ENCODE results near the gene F11. TPM values are rescaled to one million over a fixed set of nuclear protein-coding genes. Genes with fewer than 3 reads are reported as not detected.

Gene F11
- polyA plus RNA-seq, 1 experiment, result not detected

- Histone ChIP-seq H3K4me3 (ENCODE audit: low read depth, low read length) (no peak overlapping the region), H3K36me3 (ENCODE audit: control insufficient read depth, insufficient read depth, low read length) (no peaks in the 10 kb centered on the region), H3K27me3 (ENCODE audit: control insufficient read depth, insufficient read depth, low read length) (no peaks in the 10 kb centered on the region)
- CTCF ChIA-PET, result interaction anchor here (1.5 kb wide), 1 partner anchor 290 kb away, joined by 9 read pairs; no protein-coding TSS in a partner anchor
- peak; percentile 3 for DNase-seq (ENCODE audit: low read depth)
- peak; percentile 59 for TF ChIP-seq CTCF (IDR thresholded peaks at IDR 0.05; ENCODE audit: insufficient read depth, low read depth, low read length)
- POLR2A ChIA-PET, result no interaction called here
These were observed 31.1 kb downstream of the F11 start for GRCh38 chr4:186297013-186297645.

GRCh38 chr4:186298031-186298647, 32.1 kb downstream of the F11 start:
- no peak for TF ChIP-seq CTCF (IDR thresholded peaks at IDR 0.05; ENCODE audit: insufficient read depth, low read depth, low read length)
- CTCF ChIA-PET, result no interaction called here
- POLR2A ChIA-PET, result no interaction called here
- Histone ChIP-seq H3K27me3 (ENCODE audit: control insufficient read depth, insufficient read depth, low read length) (no peaks in the 10 kb centered on the region), H3K4me3 (ENCODE audit: low read depth, low read length) (no peak overlapping the region), H3K36me3 (ENCODE audit: control insufficient read depth, insufficient read depth, low read length) (no peaks in the 10 kb centered on the region)
- no peak for DNase-seq (ENCODE audit: low read depth)

GRCh38 chr4:186299291-186299690, 33.3 kb downstream of the F11 start:
- CTCF ChIA-PET, result no interaction called here
- TF ChIP-seq CTCF (IDR thresholded peaks at IDR 0.05; ENCODE audit: insufficient read depth, low read depth, low read length), result no peak
- no peaks in the 10 kb centered on the region for H3K27me3 ChIP-seq (ENCODE audit: control insufficient read depth, insufficient read depth, low read length)
- no peak overlapping the region for H3K4me3 ChIP-seq (ENCODE audit: low read depth, low read length)
- H3K36me3 ChIP-seq (ENCODE audit: control insufficient read depth, insufficient read depth, low read length), result no peaks in the 10 kb centered on the region
- POLR2A ChIA-PET, result no interaction called here
- no peak for DNase-seq (ENCODE audit: low read depth)

- Histone ChIP-seq H3K36me3 (ENCODE audit: control insufficient read depth, insufficient read depth, low read length) (no peaks in the 10 kb centered on the region), H3K27me3 (ENCODE audit: control insufficient read depth, insufficient read depth, low read length) (no peaks in the 10 kb centered on the region), H3K4me3 (ENCODE audit: low read depth, low read length) (no peak overlapping the region)
- DNase-seq (ENCODE audit: low read depth), result no peak
- no peak for TF ChIP-seq CTCF (IDR thresholded peaks at IDR 0.05; ENCODE audit: insufficient read depth, low read depth, low read length)
- POLR2A ChIA-PET, result no interaction called here
- CTCF ChIA-PET, result interaction anchor here (0.7 kb wide), 1 partner anchor 1158 kb away, joined by 3 read pairs; no protein-coding TSS in a partner anchor
These were observed 34.8 kb downstream of the F11 start for GRCh38 chr4:186300659-186301390.

GRCh38 chr4:186304216-186304615, 38.2 kb downstream of the F11 start:
- no peak for TF ChIP-seq CTCF (IDR thresholded peaks at IDR 0.05; ENCODE audit: insufficient read depth, low read depth, low read length)
- Histone ChIP-seq H3K36me3 (ENCODE audit: control insufficient read depth, insufficient read depth, low read length) (no peaks in the 10 kb centered on the region), H3K27me3 (ENCODE audit: control insufficient read depth, insufficient read depth, low read length) (no peaks in the 10 kb centered on the region), H3K4me3 (ENCODE audit: low read depth, low read length) (no peak overlapping the region)
- POLR2A ChIA-PET, result no interaction called here
- CTCF ChIA-PET, result no interaction called here
- DNase-seq (ENCODE audit: low read depth), result no peak
